Stimulated activated naive CD4-positive, alpha-beta T cell (primary cell): ENCODE results near the gene ZIC1.

Experiments
- DNase-seq, 6 experiments: peaks; one replicate each; lab custom pipeline; 2025; lab: John Stamatoyannopoulos, UW

Gene ZIC1

GRCh38 chr3:147380387-147380951, 28.7 kb upstream of the ZIC1 start:
- DNase-seq: no peak

GRCh38 chr3:147380977-147381376, 28.2 kb upstream of the ZIC1 start:
- DNase-seq: no peak

GRCh38 chr3:147381596-147381995, 27.6 kb upstream of the ZIC1 start:
- no peak for DNase-seq

- DNase-seq: no peak
These were observed 25.5 kb upstream of the ZIC1 start for GRCh38 chr3:147383617-147384016.

GRCh38 chr3:147384210-147385058, 24.7 kb upstream of the ZIC1 start:
- DNase-seq: no peak

GRCh38 chr3:147385059-147386012, 23.8 kb upstream of the ZIC1 start:
- DNase-seq: no peak

- no peak for DNase-seq
These were observed 21.8 kb upstream of the ZIC1 start for GRCh38 chr3:147387291-147387884.

GRCh38 chr3:147387885-147388699, 21.1 kb upstream of the ZIC1 start:
- no peak for DNase-seq

- DNase-seq: no peak
These were observed 20.2 kb upstream of the ZIC1 start for GRCh38 chr3:147388700-147389580.

GRCh38 chr3:147389717-147390116, 19.4 kb upstream of the ZIC1 start:
- DNase-seq: no peak

- no peak for DNase-seq
These were observed 18.3 kb upstream of the ZIC1 start for GRCh38 chr3:147390589-147391569.

- DNase-seq: no peak
These were observed 17.2 kb upstream of the ZIC1 start for GRCh38 chr3:147391781-147392624.

- DNase-seq: no peak
These were observed 16.6 kb upstream of the ZIC1 start for GRCh38 chr3:147392625-147392946.

- DNase-seq: no peak
These were observed 15.8 kb upstream of the ZIC1 start for GRCh38 chr3:147393261-147393942.

- DNase-seq: no peak
These were observed 15.0 kb upstream of the ZIC1 start for GRCh38 chr3:147393943-147394883.

GRCh38 chr3:147394884-147395225, 14.3 kb upstream of the ZIC1 start:
- DNase-seq: no peak
